Measurements from ENCODE around the gene CD7.
A peak's percentile ranks its signal among the peaks of the same experiment; 100 is the strongest.

CD7 gene

GRCh38 chr17:82273327-82274133 is 43.9 kb downstream of the CD7 start, which contains the start of gene CSNK1D (continued):
- TF ChIP-seq ZNF2 (tag by site-specific recombination; IDR thresholded peaks at IDR 0.05) (peak; percentile 93; the same call in 1 of the 2 replicates), ZNF121 (tag by site-specific recombination; IDR thresholded peaks at IDR 0.05) (peak; percentile 28; the same call in 1 of the 2 replicates), ZNF658 (tag by site-specific recombination; IDR thresholded peaks at IDR 0.05) (no peak), ZNF843 (tag by site-specific recombination; IDR thresholded peaks at IDR 0.05) (peak; percentile 82), ZNF341 (tag by site-specific recombination; IDR thresholded peaks at IDR 0.05; ENCODE audit: low read depth) (peak; percentile 95), ZNF510 (tag by site-specific recombination; IDR thresholded peaks at IDR 0.05; ENCODE audit: insufficient replicate concordance) (no peak), ZBTB6 (tag by site-specific recombination; IDR thresholded peaks at IDR 0.05) (0 out of 2 replicates have a peak, but pooled peaks have one; percentile 36), ZFHX2 (tag by site-specific recombination; conservative IDR thresholded peaks at IDR 0.05) (peak; percentile 39; the same call in 1 of the 2 replicates), SALL2 (tag by site-specific recombination; IDR thresholded peaks at IDR 0.05; ENCODE audit: borderline replicate concordance) (no peak), ZNF580 (tag by site-specific recombination; IDR thresholded peaks at IDR 0.05) (peak; percentile 91; the same call in 1 of the 2 replicates), KLF17 (tag by site-specific recombination; IDR thresholded peaks at IDR 0.05) (peak; percentile 96)
- TF ChIP-seq, protein P1, sequence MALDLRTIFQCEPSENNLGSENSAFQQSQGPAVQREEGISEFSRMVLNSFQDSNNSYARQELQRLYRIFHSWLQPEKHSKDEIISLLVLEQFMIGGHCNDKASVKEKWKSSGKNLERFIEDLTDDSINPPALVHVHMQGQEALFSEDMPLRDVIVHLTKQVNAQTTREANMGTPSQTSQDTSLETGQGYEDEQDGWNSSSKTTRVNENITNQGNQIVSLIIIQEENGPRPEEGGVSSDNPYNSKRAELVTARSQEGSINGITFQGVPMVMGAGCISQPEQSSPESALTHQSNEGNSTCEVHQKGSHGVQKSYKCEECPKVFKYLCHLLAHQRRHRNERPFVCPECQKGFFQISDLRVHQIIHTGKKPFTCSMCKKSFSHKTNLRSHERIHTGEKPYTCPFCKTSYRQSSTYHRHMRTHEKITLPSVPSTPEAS (tag by site-specific recombination; IDR thresholded peaks at IDR 0.05): peak; percentile 54; the same call in 1 of the 2 replicates
- TF ChIP-seq, protein P2, sequence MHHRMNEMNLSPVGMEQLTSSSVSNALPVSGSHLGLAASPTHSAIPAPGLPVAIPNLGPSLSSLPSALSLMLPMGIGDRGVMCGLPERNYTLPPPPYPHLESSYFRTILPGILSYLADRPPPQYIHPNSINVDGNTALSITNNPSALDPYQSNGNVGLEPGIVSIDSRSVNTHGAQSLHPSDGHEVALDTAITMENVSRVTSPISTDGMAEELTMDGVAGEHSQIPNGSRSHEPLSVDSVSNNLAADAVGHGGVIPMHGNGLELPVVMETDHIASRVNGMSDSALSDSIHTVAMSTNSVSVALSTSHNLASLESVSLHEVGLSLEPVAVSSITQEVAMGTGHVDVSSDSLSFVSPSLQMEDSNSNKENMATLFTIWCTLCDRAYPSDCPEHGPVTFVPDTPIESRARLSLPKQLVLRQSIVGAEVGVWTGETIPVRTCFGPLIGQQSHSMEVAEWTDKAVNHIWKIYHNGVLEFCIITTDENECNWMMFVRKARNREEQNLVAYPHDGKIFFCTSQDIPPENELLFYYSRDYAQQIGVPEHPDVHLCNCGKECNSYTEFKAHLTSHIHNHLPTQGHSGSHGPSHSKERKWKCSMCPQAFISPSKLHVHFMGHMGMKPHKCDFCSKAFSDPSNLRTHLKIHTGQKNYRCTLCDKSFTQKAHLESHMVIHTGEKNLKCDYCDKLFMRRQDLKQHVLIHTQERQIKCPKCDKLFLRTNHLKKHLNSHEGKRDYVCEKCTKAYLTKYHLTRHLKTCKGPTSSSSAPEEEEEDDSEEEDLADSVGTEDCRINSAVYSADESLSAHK (tag by site-specific recombination; IDR thresholded peaks at IDR 0.05): peak; percentile 65; the same call in 1 of the 2 replicates

DNA sequence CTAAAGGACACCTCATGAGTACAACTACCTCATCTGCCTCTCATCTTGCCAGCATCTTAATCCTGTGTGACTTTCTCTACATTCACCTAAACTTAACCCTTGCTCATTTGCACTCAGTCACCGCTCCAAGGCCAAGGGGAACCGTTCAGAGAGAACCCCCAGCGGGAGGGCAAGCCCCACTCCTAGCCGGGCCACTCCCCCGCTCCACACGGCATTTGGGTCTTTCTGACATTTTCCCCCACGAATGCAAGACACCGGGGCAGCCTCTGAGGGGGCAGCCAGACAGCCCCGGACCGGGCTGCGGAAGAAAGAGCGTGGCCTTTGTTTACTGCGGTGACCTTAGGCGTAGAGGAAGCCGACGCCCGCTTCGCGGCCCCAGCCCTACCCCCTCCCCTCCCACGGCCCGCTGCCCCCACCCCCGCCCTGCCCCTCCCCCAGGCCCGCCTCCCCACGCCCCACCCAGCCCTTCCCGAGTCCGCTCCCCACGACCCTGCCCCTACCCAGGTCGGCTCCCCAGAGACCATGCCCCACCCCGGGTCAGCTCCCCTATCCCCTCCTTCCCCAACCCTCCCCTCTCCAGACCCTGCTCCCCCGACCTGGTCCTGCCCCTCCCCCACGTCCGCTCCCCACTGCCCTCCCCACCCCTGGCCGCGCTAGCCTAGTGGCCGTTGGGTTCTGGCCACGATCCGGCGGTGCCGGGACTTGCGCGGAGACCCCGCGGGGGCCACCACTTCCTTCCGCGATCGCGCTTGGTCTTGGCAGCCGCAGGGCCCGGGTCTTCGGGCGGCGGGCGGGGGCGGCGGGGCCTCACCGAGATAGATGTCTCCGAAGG is 44.7 kb downstream of the CD7 start:
- H3K9me3 ChIP-seq (ENCODE audit: control insufficient read depth, insufficient read depth, low read depth, low read length): no peaks in the 10 kb centered on the region
- ChIA-PET POLR2A (interaction anchor here (0.7 to 3.4 kb wide), 13 partner anchors 8 to 574 kb away, joined by 3 to 28 read pairs (median 4); no protein-coding TSS in a partner anchor), CTCF (no interaction called here)
- peaks cover 20 to 48% of the 10 kb centered on the region in 2 experiments; a peak in 2 of 3 replicates for H3K36me3 ChIP-seq (ENCODE audit: control insufficient read depth in 2 of 2, insufficient read depth in 1 of 2, low read length in 2 of 2)
- peak overlapping the region; percentile 100 for H3K27ac ChIP-seq (ENCODE audit: extremely low read depth, low read depth, low read length)
- H3K4me3 ChIP-seq (ENCODE audit: low read depth, low read length): peak overlapping the region; percentile 87
- peaks cover 27% of the 10 kb centered on the region for H3K4me1 ChIP-seq (ENCODE audit: control insufficient read depth, insufficient read depth, low read length)
- TF ChIP-seq ZNF513 (tag by site-specific recombination; IDR thresholded peaks at IDR 0.05): no peak
- TF ChIP-seq ZNF223 (tag by site-specific recombination; IDR thresholded peaks at IDR 0.05): no peak
- no peak for TF ChIP-seq ZNF768 (tag by site-specific recombination; IDR thresholded peaks at IDR 0.05)
- TF ChIP-seq ZNF157 (tag by site-specific recombination; IDR thresholded peaks at IDR 0.05): no peak
- no peak for TF ChIP-seq ZNF777 (tag by site-specific recombination; IDR thresholded peaks at IDR 0.05; ENCODE audit: borderline replicate concordance)
- TF ChIP-seq KLF10 (tag by site-specific recombination; IDR thresholded peaks at IDR 0.05): peak; percentile 35
- no peak for TF ChIP-seq ZNF610 (tag by site-specific recombination; IDR thresholded peaks at IDR 0.05; ENCODE audit: borderline replicate concordance)
- TF ChIP-seq ZBTB6 (tag by site-specific recombination; IDR thresholded peaks at IDR 0.05): no peak
- no peak for TF ChIP-seq ZNF274 (IDR thresholded peaks at IDR 0.05; ENCODE audit: low read length)
- TF ChIP-seq ZNF274 (tag by site-specific recombination; IDR thresholded peaks at IDR 0.05; ENCODE audit: borderline replicate concordance): no peak

Data from HEK293 (cell line).